HG03280 (cell line): Measurements from ENCODE around the gene KCNK17.

Experiments
- ATAC-seq: cut with Tn5 transposase; IDR thresholded peaks from one replicate; pipeline ENCODE4 v1.9.1; 2021; ENCODE audit warnings: mild to moderate bottlenecking, moderate library complexity; ENCODE audit not compliant: unreplicated experiment

Gene KCNK17

GRCh38 chr6:39274471-39274870, 39.7 kb downstream of the KCNK17 start:
- no peak for ATAC-seq

DNA sequence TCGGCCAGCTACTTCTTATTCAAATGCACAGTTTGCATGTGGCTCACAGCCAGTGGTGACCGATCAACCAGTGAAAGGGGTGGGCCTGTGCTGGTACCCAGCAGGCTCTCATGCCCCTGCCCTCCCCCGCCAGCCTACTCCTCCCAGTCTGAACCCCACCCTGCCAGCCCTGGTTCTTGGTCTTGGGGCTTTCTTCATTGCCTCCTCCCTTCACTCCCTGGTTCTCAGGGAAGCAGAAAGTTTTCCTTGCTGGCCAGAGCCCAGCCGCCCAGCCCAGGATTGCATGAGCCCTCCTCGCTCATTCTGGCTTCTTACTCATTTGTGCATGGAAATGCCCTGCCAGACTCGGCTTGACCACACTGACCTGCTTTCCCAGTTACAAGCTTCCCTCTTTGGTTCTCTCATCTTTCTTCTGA, 40.8 kb downstream of the KCNK17 start:
- ATAC-seq = no peak

DNA sequence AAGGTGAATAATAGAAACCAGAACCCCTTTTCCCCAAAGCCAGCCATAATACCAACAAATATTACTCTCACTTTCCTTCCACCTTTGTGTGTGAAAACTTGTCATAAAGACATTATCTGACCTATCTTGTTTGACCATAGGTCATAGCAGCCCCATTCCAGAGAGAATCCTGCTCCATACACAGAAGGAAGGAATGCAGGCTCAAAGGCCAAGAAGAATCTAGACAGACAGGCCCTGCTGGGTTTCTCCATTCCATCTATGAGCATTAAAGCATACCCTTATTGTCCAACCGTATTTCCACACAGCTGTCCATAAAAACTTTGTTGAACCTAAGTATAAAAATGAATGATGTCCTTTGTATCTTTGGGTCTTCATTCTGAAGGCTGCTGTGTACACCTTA, 44.3 kb downstream of the KCNK17 start:
- no peak for ATAC-seq

GRCh38 chr6:39268721-39269120, 45.5 kb downstream of the KCNK17 start:
- no peak for ATAC-seq

GRCh38 chr6:39268171-39268570, 46.0 kb downstream of the KCNK17 start:
- no peak for ATAC-seq

DNA sequence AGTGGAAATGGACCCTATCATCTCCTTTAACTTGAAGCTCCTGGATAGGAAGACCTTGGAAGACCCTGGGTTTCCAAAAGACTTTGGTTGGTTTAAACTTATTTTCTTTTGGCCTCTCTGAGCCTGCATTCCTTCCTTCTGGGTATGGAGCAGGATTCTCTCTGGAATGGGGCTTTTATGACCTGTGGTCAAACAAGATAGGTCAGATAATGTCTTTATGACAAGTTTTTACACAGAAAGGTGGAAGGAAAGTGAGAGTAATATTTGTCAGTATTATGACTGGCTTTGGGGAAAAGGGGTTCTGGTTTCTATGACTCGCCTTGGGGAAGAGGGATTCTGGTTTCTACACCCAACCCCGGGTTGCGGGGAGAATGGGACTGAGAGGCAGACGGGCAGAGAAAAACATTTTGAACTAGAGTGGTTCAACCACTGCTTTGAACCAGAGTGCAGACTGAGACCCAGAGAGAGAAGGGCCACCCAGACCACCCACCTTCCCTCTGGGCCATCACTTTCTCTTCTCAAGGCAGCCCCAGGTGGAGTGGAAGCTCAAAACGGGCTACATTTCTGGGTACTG, 47.4 kb downstream of the KCNK17 start:
- no peak for ATAC-seq

DNA sequence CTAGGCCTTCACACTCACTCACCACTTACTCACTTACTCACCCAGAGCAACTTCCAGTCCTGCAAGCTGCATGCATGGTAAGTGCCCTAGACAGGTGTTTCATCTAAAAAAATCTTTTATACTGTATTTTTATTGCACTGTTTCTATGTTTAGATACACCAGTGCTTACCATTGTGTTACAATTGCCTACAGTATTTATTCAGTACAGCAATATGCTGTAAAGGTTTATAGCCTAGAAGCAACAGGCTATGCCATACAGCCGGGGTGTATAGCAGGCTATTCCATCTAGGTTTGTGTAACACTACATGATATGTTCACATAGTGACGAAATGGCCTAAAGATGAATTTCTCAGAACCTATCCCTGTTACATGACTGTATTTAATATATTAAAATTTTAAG, 47.8 kb downstream of the KCNK17 start:
- no peak for ATAC-seq

DNA sequence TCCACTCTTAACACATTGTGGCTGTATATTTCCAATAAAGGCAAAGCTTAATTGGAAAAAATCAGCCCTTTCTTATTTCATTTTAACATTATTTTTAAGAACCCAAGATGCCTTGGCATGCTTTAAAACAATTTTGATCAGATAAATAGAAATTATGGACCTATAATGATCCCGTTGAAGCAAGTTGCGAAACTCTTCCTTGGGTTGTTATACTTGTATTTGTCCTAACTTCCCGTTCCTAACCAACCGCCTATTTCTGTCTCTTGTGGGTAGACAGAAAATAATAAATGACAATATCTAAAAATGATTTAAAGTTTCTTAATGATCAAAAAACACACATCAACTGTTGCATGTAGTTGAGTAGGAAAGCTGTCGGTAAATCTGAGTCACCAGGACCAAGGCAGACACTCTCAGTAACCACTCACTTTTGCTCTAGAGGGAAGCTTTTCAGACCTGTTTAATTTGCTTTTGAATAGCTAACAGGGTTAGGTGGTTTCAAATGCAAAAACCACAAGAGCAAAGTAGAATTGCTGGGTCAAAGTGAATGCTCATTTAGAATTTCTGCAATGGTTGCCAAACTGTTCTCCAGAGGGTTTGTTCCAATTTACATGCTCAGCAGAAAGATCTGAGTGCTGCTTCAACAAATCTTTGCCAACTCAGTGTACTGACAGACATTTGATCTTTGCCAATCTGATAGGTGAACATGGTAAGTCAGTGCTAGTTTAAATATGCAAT, 50.7 kb downstream of the KCNK17 start:
- no peak for ATAC-seq

GRCh38 chr6:39261751-39262150, 52.5 kb downstream of the KCNK17 start:
- no peak for ATAC-seq

GRCh38 chr6:39260953-39261352, 53.3 kb downstream of the KCNK17 start:
- no peak for ATAC-seq

DNA sequence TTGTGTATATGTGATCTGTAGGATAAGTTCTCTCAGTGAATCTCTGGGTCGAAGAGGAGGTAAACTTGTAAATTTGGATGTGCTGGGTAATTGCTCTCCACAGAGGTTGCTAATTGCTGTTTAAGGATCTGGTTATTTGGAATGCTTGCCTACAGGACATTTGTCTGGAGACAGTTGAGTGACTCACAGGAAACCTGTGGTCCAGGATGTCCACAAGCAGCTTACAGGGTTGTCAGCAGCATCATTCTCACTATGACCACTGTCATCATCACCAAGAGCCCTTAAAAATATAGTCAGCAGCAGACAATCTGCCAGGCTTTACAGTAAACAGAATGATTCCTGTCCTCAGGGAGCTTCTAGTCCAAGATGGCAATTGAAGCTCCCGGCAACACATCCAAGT, 53.8 kb downstream of the KCNK17 start:
- ATAC-seq = no peak

DNA sequence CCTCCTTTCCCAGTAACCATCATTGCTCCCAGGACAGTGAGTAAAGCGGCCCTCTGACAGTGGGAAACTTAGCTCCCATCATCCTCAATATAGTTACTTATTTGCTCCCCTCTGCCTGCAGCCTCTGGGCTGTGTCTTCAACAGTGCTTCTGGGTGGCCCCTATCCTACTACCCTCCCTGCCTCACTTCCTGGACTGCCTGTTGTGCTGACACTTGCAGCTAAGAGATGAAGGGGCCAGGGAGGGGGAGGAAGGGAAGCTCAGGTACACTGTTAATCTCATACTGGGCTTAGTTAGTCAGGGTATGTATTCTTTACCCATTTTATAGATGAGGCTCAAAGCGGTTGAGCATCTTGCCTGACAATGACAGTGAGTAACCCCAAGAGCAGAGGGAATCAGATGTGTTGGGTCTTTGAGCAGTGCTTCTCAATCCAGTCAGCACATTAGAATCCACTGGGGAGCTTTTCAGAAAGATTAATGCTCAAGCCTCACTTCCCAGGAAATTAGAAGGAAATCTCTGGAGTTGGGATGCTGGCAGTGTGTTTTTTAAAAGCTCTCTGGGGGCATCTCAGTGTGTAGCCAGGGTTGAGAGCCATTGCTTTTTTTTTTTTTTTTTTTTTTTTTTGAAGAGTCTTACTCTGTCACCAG, 57.8 kb downstream of the KCNK17 start:
- no peak for ATAC-seq

- ATAC-seq = no peak
Observed at GRCh38 chr6:39254999-39255535, 59.2 kb downstream of the KCNK17 start.

DNA sequence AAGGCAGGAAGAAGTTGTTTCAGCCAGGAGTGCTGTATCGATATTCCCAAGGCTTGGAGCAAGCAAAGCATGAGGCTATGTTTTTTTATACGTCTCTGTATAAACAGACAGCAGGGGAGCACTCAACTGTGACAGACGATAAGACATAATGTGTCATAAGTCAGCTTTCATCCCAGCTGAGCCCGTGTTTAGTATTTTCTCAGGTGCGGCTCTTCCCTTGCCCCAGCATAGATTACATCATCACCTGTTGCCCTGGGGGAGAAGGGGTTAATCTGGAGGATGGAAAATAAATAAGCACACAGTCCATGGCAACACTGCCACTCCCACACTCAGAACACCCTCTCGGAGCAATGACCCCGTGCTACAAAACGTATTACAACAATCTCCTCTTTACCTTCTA, 62.8 kb downstream of the KCNK17 start:
- ATAC-seq = no peak

GRCh38 chr6:39250507-39250906, 63.7 kb downstream of the KCNK17 start:
- ATAC-seq = no peak

- no peak for ATAC-seq
Observed at GRCh38 chr6:39249278-39249677, 64.9 kb downstream of the KCNK17 start.
